ENCODE measurements around the gene DAB2IP.

DNA sequence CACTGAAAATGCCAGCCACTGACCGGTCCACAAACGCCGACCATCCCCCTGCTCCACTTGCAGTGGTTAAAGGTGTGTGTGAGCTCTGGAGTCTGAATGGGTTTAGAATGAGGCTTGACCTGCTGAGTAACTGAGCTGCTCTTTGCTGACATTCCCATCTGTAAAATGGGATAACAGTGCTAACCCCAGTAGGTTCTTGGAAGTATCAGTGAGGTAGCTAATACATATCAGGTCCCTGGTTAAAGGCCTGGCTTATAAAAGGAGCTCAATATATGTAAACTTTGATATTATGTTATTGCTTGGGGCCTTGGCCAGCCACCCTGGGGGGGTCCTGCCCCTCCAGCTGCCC, 31.1 kb upstream of the DAB2IP start:
- TF ChIP-seq, protein P1, sequence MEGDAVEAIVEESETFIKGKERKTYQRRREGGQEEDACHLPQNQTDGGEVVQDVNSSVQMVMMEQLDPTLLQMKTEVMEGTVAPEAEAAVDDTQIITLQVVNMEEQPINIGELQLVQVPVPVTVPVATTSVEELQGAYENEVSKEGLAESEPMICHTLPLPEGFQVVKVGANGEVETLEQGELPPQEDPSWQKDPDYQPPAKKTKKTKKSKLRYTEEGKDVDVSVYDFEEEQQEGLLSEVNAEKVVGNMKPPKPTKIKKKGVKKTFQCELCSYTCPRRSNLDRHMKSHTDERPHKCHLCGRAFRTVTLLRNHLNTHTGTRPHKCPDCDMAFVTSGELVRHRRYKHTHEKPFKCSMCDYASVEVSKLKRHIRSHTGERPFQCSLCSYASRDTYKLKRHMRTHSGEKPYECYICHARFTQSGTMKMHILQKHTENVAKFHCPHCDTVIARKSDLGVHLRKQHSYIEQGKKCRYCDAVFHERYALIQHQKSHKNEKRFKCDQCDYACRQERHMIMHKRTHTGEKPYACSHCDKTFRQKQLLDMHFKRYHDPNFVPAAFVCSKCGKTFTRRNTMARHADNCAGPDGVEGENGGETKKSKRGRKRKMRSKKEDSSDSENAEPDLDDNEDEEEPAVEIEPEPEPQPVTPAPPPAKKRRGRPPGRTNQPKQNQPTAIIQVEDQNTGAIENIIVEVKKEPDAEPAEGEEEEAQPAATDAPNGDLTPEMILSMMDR (IDR thresholded peaks at IDR 0.05; ENCODE audit: low read depth, low read length): no peak
- TF ChIP-seq EZH2phosphoT487 (IDR thresholded peaks at IDR 0.05; ENCODE audit: low read depth): no peak

Measured in OCI-LY3 (cell line).